T47D (cell line): ENCODE data around the gene LGI4.
A peak's percentile ranks its signal among the peaks of the same experiment; 100 is the strongest.

Experiments
- DNase-seq, 2 experiments: peaks; one replicate each; pipeline versions ENCODE4 v3.0.0 to v3.0.0-alpha.2; 2011 to 2012; ENCODE audit warnings: low read depth in 1 of 2, low spot score in 1 of 2
- JUND ChIP-seq: IDR thresholded peaks from 2 replicates; pipeline ENCODE4 v1.6.1; 2012; ENCODE audit warnings: low read depth
- in situ Hi-C: cut with HindIII; loops from 2 replicates; pipeline ENCODE4 v1.10.0; 2016; ENCODE audit warnings: low sequenced_read_pairs, low pct_unique_long_range_greater_than_20kb

LGI4 gene

GRCh38 chr19:35088131-35088913, 46.5 kb downstream of the LGI4 start:
- in situ Hi-C loops, result no loop called here
- TF ChIP-seq JUND, result no peak
- DNase-seq, result no peak

- no peak for TF ChIP-seq JUND
- in situ Hi-C loops, result no loop called here
- no peak for DNase-seq
Observed at GRCh38 chr19:35087393-35087792, 47.5 kb downstream of the LGI4 start.

GRCh38 chr19:35086455-35086854, 48.4 kb downstream of the LGI4 start:
- DNase-seq, result no peak
- in situ Hi-C loops, result no loop called here
- no peak for TF ChIP-seq JUND

GRCh38 chr19:35085947-35086346, 48.9 kb downstream of the LGI4 start:
- in situ Hi-C loops, result no loop called here
- DNase-seq, result no peak

GRCh38 chr19:35084509-35084762, 50.4 kb downstream of the LGI4 start:
- in situ Hi-C loops, result no loop called here
- no peak for TF ChIP-seq JUND
- DNase-seq, result no peak

More at GRCh38 chr19:35085947-35086346, 48.9 kb downstream of the LGI4 start:
- no peak for TF ChIP-seq JUND

GRCh38 chr19:35083691-35084508, 51.0 kb downstream of the LGI4 start:
- no peak for DNase-seq
- in situ Hi-C loops, result no loop called here
- no peak for TF ChIP-seq JUND

GRCh38 chr19:35081201-35081600, 53.7 kb downstream of the LGI4 start:
- no peak for TF ChIP-seq JUND
- in situ Hi-C loops, result no loop called here
- no peak for DNase-seq

- in situ Hi-C loops, result no loop called here
- TF ChIP-seq JUND, result no peak
- DNase-seq, result peak in 1 of 2 experiments; percentile 51
Observed at GRCh38 chr19:35080613-35081170, 54.2 kb downstream of the LGI4 start.

GRCh38 chr19:35079826-35080225, 55.0 kb downstream of the LGI4 start:
- in situ Hi-C loops, result no loop called here
- TF ChIP-seq JUND, result no peak

GRCh38 chr19:35077411-35078223, 57.2 kb downstream of the LGI4 start:
- no peak for TF ChIP-seq JUND
- DNase-seq, result no peak
- in situ Hi-C loops, result no loop called here

More at GRCh38 chr19:35079826-35080225, 55.0 kb downstream of the LGI4 start:
- no peak for DNase-seq

GRCh38 chr19:35076657-35077056, 58.2 kb downstream of the LGI4 start:
- no peak for TF ChIP-seq JUND
- in situ Hi-C loops, result no loop called here
- DNase-seq, result no peak

- DNase-seq, result no peak
- in situ Hi-C loops, result no loop called here
- TF ChIP-seq JUND, result no peak
Observed at GRCh38 chr19:35076026-35076370, 58.9 kb downstream of the LGI4 start.
